Mononuclear cell (primary cell): Measurements from ENCODE around the gene CCNT1. TPM values are rescaled to one million over a fixed set of nuclear protein-coding genes. Genes with fewer than 3 reads are reported as not detected.

Experiments
- total RNA-seq: library from RNA; depleted of rRNA; stranded (reverse); fragments of >200 nt; gene quantifications from one replicate; pipeline ENCODE4 v1.2.3, GENCODE V29; 2012

CCNT1 gene
- total RNA-seq, 1 donor: 120 TPM

Other genes starting within 250 kb of the CCNT1 start
- gene ANP32D, start 244.1 kb downstream of the CCNT1 start, total RNA-seq: not detected
- not detected for gene C12orf54, start 234.2 kb downstream of the CCNT1 start, total RNA-seq
- not detected for gene OR8S1, start 191.1 kb downstream of the CCNT1 start, total RNA-seq
- not detected for gene LALBA, start 146.7 kb downstream of the CCNT1 start, total RNA-seq
- gene KANSL2, start 34.5 kb downstream of the CCNT1 start, total RNA-seq: 195 TPM
- gene ADCY6, start 72.4 kb upstream of the CCNT1 start, total RNA-seq: 0.52 TPM
- 0.63 TPM for gene CACNB3, start 101.8 kb upstream of the CCNT1 start, total RNA-seq
- 51.9 TPM for gene DDX23, start 135.5 kb upstream of the CCNT1 start, total RNA-seq
- gene RND1, start 149.2 kb upstream of the CCNT1 start, total RNA-seq: 6.2 TPM
- 25.0 TPM for gene FKBP11, start 208.8 kb upstream of the CCNT1 start, total RNA-seq
- 38.2 TPM for gene ARF3, start 240.8 kb upstream of the CCNT1 start, total RNA-seq